ENCODE results near the gene GPSM1. TPM values are rescaled to one million over a fixed set of nuclear protein-coding genes. Genes with fewer than 3 reads are reported as not detected.

Gene GPSM1
- total and polyA plus RNA-seq, 9 of the 15 experiments (the other 6 are each of a cell fraction or from before 2014, with no cell fraction given): 0.04 to 14.2 (median 3.1) TPM

DNA sequence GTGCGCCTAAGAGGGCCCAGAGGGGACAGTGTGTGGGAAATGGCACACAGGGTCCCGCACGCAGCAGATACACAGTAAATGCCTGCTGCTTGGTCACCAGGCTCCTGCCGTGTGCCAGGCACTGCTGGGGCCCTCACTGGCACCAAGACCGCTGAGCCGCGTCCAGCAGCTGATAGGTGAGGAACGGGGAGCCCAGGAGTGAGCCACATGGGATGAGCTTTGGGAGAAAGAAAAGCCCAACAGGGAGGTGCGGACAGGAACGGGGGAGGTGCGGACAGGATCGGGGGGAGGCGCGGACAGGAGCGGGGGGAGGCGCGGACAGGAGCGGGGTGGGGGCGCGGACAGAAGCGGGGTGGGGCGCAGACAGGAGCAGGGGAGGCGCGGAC is 16.5 kb downstream of the GPSM1 start:
- Histone ChIP-seq H3K27ac (ENCODE audit: extremely low read depth, low read depth, low read length) (no peak overlapping the region), H3K9me1 (ENCODE audit: control insufficient read depth, insufficient read depth, low read length) (peaks cover 6% of the 10 kb centered on the region), H2AFZ (ENCODE audit: low read depth, low read length) (no peak overlapping the region), H3K36me3 (ENCODE audit: control insufficient read depth, insufficient read depth, low read length) (peaks cover 7% of the 10 kb centered on the region; the same call in 1 of the 3 replicates), H3K9ac (ENCODE audit: insufficient read depth in 1 of 2, low read depth in 2 of 2, low read length in 2 of 2) (peak overlapping the region in 1 of 2 experiments; percentile 91; a peak in 2 of 4 replicates), H3K27me3 (ENCODE audit: control insufficient read depth in 2 of 2, insufficient read depth in 2 of 2, low read length in 2 of 2) (no peaks in the 10 kb centered on the region), H3K9me3 (replicated peaks; ENCODE audit: control insufficient read depth, insufficient read depth, low read depth, low read length) (no peaks in the 10 kb centered on the region), H3K4me2 (ENCODE audit: insufficient read depth, low read length) (no peak overlapping the region), H3K79me2 (ENCODE audit: control insufficient read depth, insufficient read depth, low read length) (no peaks in the 10 kb centered on the region), H3K4me3 (no peak overlapping the region), H4K20me1 (replicated peaks; ENCODE audit: control insufficient read depth, insufficient read depth, low read length) (no peaks in the 10 kb centered on the region), H3K4me1 (replicated peaks in 1 of 2; ENCODE audit: control insufficient read depth in 2 of 2, insufficient read depth in 2 of 2, low read length in 2 of 2) (peaks cover 19 to 97% of the 10 kb centered on the region in 2 experiments)
- ChIA-PET POLR2A (no interaction called here), CTCF (ENCODE audit: low intra/inter-chr PET ratio) (no interaction called here)
- no peak for DNase-seq (ENCODE audit: extremely low read depth in 1 of 4, low spot score in 3 of 4)
- in situ Hi-C loops (cut with MboI) (loop anchor here (25.0 kb wide), 1 partner anchor 293 kb away; no protein-coding TSS in a partner anchor), intact Hi-C loops (cut with micrococcal nuclease) (no loop called here)
- 78% methylated on average over 10 of the region's 24 CpGs for WGBS (ENCODE audit: insufficient coverage, low coverage, missing lambda C conversion rate)
- BruUV-seq (replicated peaks): no TSS peak
- no peak for FAIRE-seq
- TF ChIP-seq, protein P1, sequence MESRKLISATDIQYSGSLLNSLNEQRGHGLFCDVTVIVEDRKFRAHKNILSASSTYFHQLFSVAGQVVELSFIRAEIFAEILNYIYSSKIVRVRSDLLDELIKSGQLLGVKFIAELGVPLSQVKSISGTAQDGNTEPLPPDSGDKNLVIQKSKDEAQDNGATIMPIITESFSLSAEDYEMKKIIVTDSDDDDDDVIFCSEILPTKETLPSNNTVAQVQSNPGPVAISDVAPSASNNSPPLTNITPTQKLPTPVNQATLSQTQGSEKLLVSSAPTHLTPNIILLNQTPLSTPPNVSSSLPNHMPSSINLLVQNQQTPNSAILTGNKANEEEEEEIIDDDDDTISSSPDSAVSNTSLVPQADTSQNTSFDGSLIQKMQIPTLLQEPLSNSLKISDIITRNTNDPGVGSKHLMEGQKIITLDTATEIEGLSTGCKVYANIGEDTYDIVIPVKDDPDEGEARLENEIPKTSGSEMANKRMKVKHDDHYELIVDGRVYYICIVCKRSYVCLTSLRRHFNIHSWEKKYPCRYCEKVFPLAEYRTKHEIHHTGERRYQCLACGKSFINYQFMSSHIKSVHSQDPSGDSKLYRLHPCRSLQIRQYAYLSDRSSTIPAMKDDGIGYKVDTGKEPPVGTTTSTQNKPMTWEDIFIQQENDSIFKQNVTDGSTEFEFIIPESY (CRISPR knock-in tag; IDR thresholded peaks at IDR 0.05): 0 out of 2 replicates have a peak, but pooled peaks have one; percentile 63
- TF ChIP-seq ZNF263 (CRISPR knock-in tag; IDR thresholded peaks at IDR 0.05; ENCODE audit: borderline replicate concordance) (no peak), POLR2G (IDR thresholded peaks at IDR 0.05; ENCODE audit: low read depth, low read length) (peak; percentile 37; the same call in 1 of the 2 replicates)
- no peak for ATAC-seq

Measured in K562 (cell line).